WTC11 (cell line): ENCODE data around the gene LMBR1. TPM values are rescaled to one million over a fixed set of nuclear protein-coding genes. Genes with fewer than 3 reads are reported as not detected.

Source experiments
- ATAC-seq: fragments of 200-7000 bp; cut with Tn5 transposase; 2 replicates; pipeline ENCODE4 v1.10.0; 2021; ENCODE audit warnings: mild to moderate bottlenecking, moderate library complexity
- CTCF ChIA-PET: fragments of 300-600 bp; sonication (Branson Sonifier 250); formaldehyde crosslinking; loops from one replicate; lab custom pipeline; 2021; ENCODE audit warnings: antibody characterized with exemption; lab: Charles Lee
- POLR2A ChIA-PET: fragments of 350-600 bp; sonication (Branson Sonifier 250); formaldehyde crosslinking; loops from one replicate; lab custom pipeline; 2021; ENCODE audit warnings: antibody characterized with exemption; lab: Charles Lee
- DNase-seq: peaks from one replicate; pipeline ENCODE4 v3.0.0; 2021; ENCODE audit warnings: low spot score
- H3K27ac Mint-ChIP-seq: 2 replicates; pipeline ENCODE4 v1.8.0; 2021; ENCODE audit warnings: mixed read lengths
- H3K27me3 Mint-ChIP-seq: 2 replicates; pipeline ENCODE4 v1.8.0; 2021; ENCODE audit warnings: low read depth, mild to moderate bottlenecking, moderate library complexity, mixed read lengths
- H3K36me3 Mint-ChIP-seq: 2 replicates; pipeline ENCODE4 v1.8.0; 2021; ENCODE audit warnings: mixed read lengths
- H3K4me1 Mint-ChIP-seq: 2 replicates; pipeline ENCODE4 v1.8.0; 2022; ENCODE audit warnings: mixed read lengths
- H3K4me3 Mint-ChIP-seq: 2 replicates; pipeline ENCODE4 v1.8.0; 2021; ENCODE audit warnings: mild to moderate bottlenecking, moderate library complexity, mixed read lengths
- H3K9me3 Mint-ChIP-seq: 2 replicates; pipeline ENCODE4 v1.8.0; 2021; ENCODE audit warnings: mixed read lengths
- CBFB ChIP-seq: sonication (generic); formaldehyde crosslinking; IDR thresholded peaks from 2 replicates; pipeline ENCODE4 v1.8.1; 2022; ENCODE audit warnings: mild to moderate bottlenecking, low read depth, missing genetic modification reagents
- EMX1 ChIP-seq: fragments of 250-450 bp; sonication (Bioruptor Pico); IDR thresholded peaks from 2 replicates; pipeline ENCODE4 v1.8.0; 2021; ENCODE audit warnings: mild to moderate bottlenecking
- ETV6 ChIP-seq: sonication (generic); formaldehyde crosslinking; IDR thresholded peaks from 2 replicates; pipeline ENCODE4 v1.8.1; 2022; ENCODE audit warnings: mild to moderate bottlenecking, missing genetic modification reagents
- FOXP1 ChIP-seq: sonication (generic); formaldehyde crosslinking; IDR thresholded peaks from 2 replicates; pipeline ENCODE4 v1.8.0; 2022; ENCODE audit warnings: missing genetic modification reagents, mild to moderate bottlenecking, moderate library complexity, borderline replicate concordance
- HMGA2 ChIP-seq: fragments of 250-450 bp; sonication (Bioruptor Pico); IDR thresholded peaks from 2 replicates; pipeline ENCODE4 v1.4.0; 2021; ENCODE audit warnings: mild to moderate bottlenecking, moderate library complexity
- JUN ChIP-seq: sonication (generic); formaldehyde crosslinking; IDR thresholded peaks from 2 replicates; pipeline ENCODE4 v1.8.0; 2023; ENCODE audit warnings: mild to moderate bottlenecking, missing genetic modification reagents
- MYBL2 ChIP-seq: sonication (generic); formaldehyde crosslinking; IDR thresholded peaks from 2 replicates; pipeline ENCODE4 v1.8.1; 2023; ENCODE audit warnings: mild to moderate bottlenecking, moderate library complexity, missing genetic modification reagents
- NFATC4 ChIP-seq: fragments of 250-450 bp; sonication (Bioruptor Pico); IDR thresholded peaks from 2 replicates; pipeline ENCODE4 v1.9.0; 2021; ENCODE audit warnings: mild to moderate bottlenecking
- NR1H2 ChIP-seq: sonication (generic); formaldehyde crosslinking; IDR thresholded peaks from 2 replicates; pipeline ENCODE4 v1.9.0; 2021; ENCODE audit warnings: mild to moderate bottlenecking, moderate library complexity, missing genetic modification reagents
- NR2C2 ChIP-seq: sonication (generic); formaldehyde crosslinking; IDR thresholded peaks from 2 replicates; pipeline ENCODE4 v1.8.0; 2022; ENCODE audit warnings: mild to moderate bottlenecking, missing genetic modification reagents
- NR3C1 ChIP-seq: sonication (generic); formaldehyde crosslinking; conservative IDR thresholded peaks from 2 replicates; pipeline ENCODE4 v1.8.1; 2023; ENCODE audit warnings: low read depth, mild to moderate bottlenecking, missing genetic modification reagents
- ZNF416 ChIP-seq: fragments of 250-450 bp; sonication (Bioruptor Pico); IDR thresholded peaks from 2 replicates; pipeline ENCODE4 v1.9.0; 2021; ENCODE audit warnings: mild to moderate bottlenecking, inconsistent platforms
- ZNF671 ChIP-seq: fragments of 250-450 bp; sonication (Bioruptor Pico); IDR thresholded peaks from 2 replicates; pipeline ENCODE4 v1.8.0; 2021; ENCODE audit warnings: mild to moderate bottlenecking
- total RNA-seq: library from RNA; stranded (reverse); gene quantifications from 3 replicates; pipeline ENCODE4 v1.2.3, GENCODE V29; 2021
- TF ChIP-seq, protein P1 (sequence below): sonication (generic); formaldehyde crosslinking; IDR thresholded peaks from 2 replicates; pipeline ENCODE4 v1.8.1; 2022; ENCODE audit warnings: low read depth, mild to moderate bottlenecking, moderate library complexity, missing genetic modification reagents, borderline replicate concordance
- TF ChIP-seq, protein P2 (sequence below): fragments of 250-450 bp; sonication (Bioruptor Pico); IDR thresholded peaks from 2 replicates; pipeline ENCODE4 v1.9.0; 2021; ENCODE audit warnings: mild to moderate bottlenecking, borderline replicate concordance
- TF ChIP-seq, protein P3 (sequence below): sonication (generic); formaldehyde crosslinking; IDR thresholded peaks from 2 replicates; pipeline ENCODE4 v1.8.0; 2022; ENCODE audit warnings: missing genetic modification reagents
- TF ChIP-seq, protein P4 (sequence below): fragments of 250-450 bp; sonication (Bioruptor Pico); IDR thresholded peaks from 2 replicates; pipeline ENCODE4 v1.9.0; 2021; ENCODE audit warnings: mild to moderate bottlenecking
- TF ChIP-seq, protein P5 (sequence below): sonication (generic); formaldehyde crosslinking; IDR thresholded peaks from 2 replicates; pipeline ENCODE4 v1.8.1; 2022; ENCODE audit warnings: mild to moderate bottlenecking, missing genetic modification reagents, moderate library complexity, borderline replicate concordance

LMBR1 gene
- total RNA-seq, 1 experiment from 2014 or later: 55.6 TPM

DNA sequence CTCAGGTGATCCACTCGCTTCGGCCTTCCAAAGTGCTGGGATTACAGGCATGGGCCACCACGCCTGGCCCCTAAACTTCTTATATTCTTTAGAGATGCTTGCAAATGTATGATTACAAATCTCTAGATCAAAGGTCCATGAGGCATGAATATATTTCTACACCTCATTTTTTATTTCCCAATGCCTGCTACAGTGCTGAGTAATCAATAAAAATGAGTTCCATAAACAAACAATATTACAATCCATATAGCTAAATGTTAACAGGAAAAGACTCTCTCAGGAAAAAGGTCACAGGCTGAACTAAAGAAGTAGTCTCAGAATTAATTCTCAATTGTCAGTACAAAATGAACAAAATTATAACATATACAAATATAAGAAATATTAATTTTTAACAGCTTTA, 90.8 kb downstream of the LMBR1 start:
- no peak for TF ChIP-seq CBFB (CRISPR knock-in tag)
- TF ChIP-seq EMX1 (CRISPR knock-in tag): no peak
- TF ChIP-seq, protein P1, sequence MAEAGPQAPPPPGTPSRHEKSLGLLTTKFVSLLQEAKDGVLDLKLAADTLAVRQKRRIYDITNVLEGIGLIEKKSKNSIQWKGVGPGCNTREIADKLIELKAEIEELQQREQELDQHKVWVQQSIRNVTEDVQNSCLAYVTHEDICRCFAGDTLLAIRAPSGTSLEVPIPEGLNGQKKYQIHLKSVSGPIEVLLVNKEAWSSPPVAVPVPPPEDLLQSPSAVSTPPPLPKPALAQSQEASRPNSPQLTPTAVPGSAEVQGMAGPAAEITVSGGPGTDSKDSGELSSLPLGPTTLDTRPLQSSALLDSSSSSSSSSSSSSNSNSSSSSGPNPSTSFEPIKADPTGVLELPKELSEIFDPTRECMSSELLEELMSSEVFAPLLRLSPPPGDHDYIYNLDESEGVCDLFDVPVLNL (CRISPR knock-in tag): no peak
- TF ChIP-seq, protein P2, sequence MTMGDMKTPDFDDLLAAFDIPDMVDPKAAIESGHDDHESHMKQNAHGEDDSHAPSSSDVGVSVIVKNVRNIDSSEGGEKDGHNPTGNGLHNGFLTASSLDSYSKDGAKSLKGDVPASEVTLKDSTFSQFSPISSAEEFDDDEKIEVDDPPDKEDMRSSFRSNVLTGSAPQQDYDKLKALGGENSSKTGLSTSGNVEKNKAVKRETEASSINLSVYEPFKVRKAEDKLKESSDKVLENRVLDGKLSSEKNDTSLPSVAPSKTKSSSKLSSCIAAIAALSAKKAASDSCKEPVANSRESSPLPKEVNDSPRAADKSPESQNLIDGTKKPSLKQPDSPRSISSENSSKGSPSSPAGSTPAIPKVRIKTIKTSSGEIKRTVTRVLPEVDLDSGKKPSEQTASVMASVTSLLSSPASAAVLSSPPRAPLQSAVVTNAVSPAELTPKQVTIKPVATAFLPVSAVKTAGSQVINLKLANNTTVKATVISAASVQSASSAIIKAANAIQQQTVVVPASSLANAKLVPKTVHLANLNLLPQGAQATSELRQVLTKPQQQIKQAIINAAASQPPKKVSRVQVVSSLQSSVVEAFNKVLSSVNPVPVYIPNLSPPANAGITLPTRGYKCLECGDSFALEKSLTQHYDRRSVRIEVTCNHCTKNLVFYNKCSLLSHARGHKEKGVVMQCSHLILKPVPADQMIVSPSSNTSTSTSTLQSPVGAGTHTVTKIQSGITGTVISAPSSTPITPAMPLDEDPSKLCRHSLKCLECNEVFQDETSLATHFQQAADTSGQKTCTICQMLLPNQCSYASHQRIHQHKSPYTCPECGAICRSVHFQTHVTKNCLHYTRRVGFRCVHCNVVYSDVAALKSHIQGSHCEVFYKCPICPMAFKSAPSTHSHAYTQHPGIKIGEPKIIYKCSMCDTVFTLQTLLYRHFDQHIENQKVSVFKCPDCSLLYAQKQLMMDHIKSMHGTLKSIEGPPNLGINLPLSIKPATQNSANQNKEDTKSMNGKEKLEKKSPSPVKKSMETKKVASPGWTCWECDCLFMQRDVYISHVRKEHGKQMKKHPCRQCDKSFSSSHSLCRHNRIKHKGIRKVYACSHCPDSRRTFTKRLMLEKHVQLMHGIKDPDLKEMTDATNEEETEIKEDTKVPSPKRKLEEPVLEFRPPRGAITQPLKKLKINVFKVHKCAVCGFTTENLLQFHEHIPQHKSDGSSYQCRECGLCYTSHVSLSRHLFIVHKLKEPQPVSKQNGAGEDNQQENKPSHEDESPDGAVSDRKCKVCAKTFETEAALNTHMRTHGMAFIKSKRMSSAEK (CRISPR knock-in tag): no peak
- no peak for TF ChIP-seq HMGA2 (CRISPR knock-in tag)
- no peak for TF ChIP-seq NR3C1
- no peak for TF ChIP-seq FOXP1 (CRISPR knock-in tag)
- no peak for TF ChIP-seq NFATC4 (CRISPR knock-in tag)
- TF ChIP-seq, protein P3, sequence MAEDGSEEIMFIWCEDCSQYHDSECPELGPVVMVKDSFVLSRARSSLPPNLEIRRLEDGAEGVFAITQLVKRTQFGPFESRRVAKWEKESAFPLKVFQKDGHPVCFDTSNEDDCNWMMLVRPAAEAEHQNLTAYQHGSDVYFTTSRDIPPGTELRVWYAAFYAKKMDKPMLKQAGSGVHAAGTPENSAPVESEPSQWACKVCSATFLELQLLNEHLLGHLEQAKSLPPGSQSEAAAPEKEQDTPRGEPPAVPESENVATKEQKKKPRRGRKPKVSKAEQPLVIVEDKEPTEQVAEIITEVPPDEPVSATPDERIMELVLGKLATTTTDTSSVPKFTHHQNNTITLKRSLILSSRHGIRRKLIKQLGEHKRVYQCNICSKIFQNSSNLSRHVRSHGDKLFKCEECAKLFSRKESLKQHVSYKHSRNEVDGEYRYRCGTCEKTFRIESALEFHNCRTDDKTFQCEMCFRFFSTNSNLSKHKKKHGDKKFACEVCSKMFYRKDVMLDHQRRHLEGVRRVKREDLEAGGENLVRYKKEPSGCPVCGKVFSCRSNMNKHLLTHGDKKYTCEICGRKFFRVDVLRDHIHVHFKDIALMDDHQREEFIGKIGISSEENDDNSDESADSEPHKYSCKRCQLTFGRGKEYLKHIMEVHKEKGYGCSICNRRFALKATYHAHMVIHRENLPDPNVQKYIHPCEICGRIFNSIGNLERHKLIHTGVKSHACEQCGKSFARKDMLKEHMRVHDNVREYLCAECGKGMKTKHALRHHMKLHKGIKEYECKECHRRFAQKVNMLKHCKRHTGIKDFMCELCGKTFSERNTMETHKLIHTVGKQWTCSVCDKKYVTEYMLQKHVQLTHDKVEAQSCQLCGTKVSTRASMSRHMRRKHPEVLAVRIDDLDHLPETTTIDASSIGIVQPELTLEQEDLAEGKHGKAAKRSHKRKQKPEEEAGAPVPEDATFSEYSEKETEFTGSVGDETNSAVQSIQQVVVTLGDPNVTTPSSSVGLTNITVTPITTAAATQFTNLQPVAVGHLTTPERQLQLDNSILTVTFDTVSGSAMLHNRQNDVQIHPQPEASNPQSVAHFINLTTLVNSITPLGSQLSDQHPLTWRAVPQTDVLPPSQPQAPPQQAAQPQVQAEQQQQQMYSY (CRISPR knock-in tag): no peak
- TF ChIP-seq, protein P4, sequence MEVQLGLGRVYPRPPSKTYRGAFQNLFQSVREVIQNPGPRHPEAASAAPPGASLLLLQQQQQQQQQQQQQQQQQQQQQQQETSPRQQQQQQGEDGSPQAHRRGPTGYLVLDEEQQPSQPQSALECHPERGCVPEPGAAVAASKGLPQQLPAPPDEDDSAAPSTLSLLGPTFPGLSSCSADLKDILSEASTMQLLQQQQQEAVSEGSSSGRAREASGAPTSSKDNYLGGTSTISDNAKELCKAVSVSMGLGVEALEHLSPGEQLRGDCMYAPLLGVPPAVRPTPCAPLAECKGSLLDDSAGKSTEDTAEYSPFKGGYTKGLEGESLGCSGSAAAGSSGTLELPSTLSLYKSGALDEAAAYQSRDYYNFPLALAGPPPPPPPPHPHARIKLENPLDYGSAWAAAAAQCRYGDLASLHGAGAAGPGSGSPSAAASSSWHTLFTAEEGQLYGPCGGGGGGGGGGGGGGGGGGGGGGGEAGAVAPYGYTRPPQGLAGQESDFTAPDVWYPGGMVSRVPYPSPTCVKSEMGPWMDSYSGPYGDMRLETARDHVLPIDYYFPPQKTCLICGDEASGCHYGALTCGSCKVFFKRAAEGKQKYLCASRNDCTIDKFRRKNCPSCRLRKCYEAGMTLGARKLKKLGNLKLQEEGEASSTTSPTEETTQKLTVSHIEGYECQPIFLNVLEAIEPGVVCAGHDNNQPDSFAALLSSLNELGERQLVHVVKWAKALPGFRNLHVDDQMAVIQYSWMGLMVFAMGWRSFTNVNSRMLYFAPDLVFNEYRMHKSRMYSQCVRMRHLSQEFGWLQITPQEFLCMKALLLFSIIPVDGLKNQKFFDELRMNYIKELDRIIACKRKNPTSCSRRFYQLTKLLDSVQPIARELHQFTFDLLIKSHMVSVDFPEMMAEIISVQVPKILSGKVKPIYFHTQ (CRISPR knock-in tag): no peak
- TF ChIP-seq ZNF416 (CRISPR knock-in tag): no peak
- TF ChIP-seq MYBL2 (CRISPR knock-in tag): no peak
- TF ChIP-seq ETV6: no peak
- TF ChIP-seq NR2C2 (CRISPR knock-in tag): no peak
- TF ChIP-seq JUN: no peak
- TF ChIP-seq, protein P5, sequence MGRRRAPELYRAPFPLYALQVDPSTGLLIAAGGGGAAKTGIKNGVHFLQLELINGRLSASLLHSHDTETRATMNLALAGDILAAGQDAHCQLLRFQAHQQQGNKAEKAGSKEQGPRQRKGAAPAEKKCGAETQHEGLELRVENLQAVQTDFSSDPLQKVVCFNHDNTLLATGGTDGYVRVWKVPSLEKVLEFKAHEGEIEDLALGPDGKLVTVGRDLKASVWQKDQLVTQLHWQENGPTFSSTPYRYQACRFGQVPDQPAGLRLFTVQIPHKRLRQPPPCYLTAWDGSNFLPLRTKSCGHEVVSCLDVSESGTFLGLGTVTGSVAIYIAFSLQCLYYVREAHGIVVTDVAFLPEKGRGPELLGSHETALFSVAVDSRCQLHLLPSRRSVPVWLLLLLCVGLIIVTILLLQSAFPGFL (CRISPR knock-in tag): no peak
- TF ChIP-seq NR1H2 (CRISPR knock-in tag): no peak
- no peak for TF ChIP-seq ZNF671
- no peak overlapping the region for H3K27ac Mint-ChIP-seq
- H3K9me3 Mint-ChIP-seq: no peaks in the 10 kb centered on the region
- ChIA-PET CTCF (no interaction called here), POLR2A (no interaction called here)
- no peak for DNase-seq
- H3K36me3 Mint-ChIP-seq: peaks cover 6% of the 10 kb centered on the region
- no peaks in the 10 kb centered on the region for H3K27me3 Mint-ChIP-seq
- no peak overlapping the region for H3K4me3 Mint-ChIP-seq
- H3K4me1 Mint-ChIP-seq: 0 out of 2 replicates have a peak, but pooled peaks cover 5% of the 10 kb centered on the region
- no peak for ATAC-seq
